Putamen (tissue), 1 donor: ENCODE measurements around the gene VPS33A.

Source experiments
- DNase-seq: peaks from one replicate; pipeline ENCODE4 v3.0.0-alpha.2; 2016; ENCODE audit warnings: low spot score

VPS33A gene

DNA sequence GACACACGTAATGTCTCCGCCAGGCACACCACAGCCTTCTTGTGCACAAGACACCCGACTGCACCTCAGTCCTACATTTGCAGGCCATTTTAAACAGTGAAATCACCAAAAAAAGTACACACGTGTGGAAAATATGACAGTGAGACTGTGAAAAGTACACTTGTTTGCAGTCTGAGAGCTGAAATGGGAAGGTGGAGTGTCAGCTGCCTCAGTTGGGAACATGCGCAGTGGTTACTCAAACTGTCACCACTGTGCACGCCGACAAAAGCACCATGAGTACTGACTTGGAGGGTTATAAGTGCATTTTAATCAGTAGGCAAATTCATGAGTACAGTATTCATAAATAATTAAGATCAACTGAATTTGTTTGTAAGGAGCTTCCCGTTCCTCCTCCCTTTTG, 15.8 kb downstream of the VPS33A start:
- DNase-seq, result peak; percentile 26

DNA sequence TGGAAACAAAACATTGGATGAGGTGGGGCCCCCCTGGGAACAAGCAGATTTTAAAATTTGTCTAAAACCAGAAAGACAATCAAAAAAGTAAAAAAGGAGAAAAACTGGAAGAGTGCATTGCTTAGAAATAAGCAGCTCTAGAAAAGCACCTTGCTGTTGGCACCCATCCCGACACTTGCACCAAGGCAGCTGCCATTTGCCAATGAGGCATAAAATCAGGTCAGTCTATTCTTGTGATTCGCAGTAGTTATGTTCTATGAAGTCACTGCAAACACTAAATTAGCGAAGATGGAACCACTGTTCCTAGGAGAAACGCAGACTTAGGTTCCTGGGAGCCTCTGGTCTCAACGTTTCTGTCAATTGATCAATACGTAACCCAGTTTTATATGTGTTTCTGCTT, 16.2 kb downstream of the VPS33A start:
- DNase-seq, result peak; percentile 19

DNA sequence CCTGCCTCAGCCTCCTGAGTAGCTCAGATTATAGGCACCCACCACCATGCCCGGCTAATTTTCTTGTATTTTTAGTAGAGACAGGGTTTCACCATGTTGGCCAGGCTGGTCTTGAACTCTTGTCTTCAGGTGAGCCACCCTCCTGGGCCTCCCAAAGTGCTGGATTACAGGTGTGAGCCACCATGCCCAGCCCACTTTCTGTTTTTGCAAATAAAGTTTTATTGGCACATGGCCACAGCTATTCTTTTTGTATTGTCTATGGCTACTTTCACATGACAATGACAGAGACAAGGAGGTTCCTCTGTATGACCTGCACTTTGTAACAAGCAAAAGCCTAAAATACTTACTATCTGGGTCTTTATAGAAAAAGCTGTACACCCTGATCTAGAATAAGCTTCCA, 20.7 kb downstream of the VPS33A start:
- no peak for DNase-seq

DNA sequence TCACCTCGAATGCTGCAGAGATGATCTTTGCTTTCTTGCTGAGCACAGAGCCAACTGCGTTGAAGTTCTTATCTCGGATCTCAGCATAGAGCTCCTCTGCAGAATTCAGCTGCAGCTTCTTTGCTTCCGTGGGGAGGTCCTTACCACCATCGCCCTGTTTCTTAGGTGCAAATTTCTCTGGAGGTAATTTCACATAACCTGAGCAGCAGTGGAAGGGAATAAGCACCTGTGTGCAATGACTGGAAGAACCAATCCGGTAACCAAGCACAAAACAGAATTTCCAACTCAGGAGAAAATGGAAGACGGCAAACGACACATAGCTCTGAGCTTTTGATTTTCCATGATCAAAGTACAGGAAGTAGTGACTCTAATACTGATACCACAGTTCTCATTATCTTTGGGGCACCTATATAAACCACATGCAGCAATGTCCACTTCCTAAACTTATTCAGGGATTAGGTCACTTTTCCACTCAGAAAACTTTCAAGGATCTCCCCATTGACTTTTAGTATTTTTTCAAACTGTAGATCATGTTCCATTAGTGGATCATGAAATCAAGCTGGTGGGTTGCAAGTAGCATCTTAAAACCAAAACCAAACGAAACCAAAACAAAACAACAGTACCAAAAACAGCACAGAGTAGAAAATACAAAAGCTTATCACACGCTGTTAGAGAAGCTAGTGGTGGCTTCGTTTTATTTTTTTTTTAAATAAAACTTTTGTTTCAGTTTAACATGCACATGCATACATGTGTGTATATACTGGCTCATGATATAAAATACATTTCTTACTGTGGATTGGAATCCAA, 21.5 kb downstream of the VPS33A start:
- no peak for DNase-seq

DNA sequence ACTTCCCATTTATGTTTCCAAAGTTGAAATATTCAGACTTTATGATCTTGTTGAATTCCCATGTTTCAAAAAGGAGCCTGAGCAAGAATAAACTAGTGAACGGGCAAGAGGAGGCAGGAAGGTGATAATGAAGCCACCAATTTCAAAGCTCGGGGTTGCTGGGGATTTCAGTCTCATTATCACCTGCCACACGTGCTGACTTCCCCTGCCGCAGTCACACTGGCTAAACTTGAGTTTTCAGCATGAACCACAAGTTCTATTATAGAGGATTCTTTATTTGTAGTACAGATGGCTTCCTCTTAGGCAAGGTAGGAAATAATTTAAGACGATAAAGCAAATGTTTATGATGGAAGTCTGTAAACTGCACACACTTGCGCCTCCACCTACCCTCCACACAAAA, 22.3 kb downstream of the VPS33A start:
- no peak for DNase-seq

DNA sequence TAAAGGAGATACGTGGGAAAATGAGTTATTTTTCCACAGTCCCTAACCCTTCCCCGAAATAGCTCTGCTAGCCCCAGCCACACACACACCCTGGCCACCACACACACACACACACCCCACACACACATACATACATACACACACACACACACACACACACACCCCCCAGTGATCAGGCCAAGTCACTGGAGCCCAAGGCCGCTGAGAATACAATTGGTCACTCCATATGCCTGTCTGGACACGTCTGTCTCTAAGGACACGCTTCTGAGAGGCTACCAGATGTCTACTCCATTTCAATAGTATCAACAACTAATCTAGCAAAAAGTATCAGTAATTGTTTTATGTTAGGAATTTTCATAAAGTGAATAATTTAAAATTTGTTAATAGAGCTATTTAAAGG, 27.4 kb downstream of the VPS33A start:
- DNase-seq, result no peak

DNA sequence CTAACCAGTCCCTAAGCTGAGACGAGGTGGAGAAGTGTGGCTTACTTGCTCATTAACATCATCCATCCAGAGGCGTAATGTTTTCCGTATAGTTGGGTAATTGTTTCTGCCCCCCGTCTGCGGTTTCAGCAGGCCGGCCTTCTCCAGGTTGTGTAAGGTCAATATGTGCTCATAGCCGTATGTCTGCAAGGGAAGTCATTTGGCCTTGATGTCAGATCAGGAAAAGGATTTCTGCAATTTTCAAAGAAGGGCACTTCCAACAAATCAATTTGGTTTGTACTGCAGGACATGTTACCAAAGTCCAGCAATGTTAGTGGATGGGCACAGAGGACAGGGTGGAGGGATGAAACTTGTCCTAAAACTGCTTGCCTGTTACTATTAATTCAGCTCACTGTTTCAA, 30.6 kb downstream of the VPS33A start:
- DNase-seq, result no peak

DNA sequence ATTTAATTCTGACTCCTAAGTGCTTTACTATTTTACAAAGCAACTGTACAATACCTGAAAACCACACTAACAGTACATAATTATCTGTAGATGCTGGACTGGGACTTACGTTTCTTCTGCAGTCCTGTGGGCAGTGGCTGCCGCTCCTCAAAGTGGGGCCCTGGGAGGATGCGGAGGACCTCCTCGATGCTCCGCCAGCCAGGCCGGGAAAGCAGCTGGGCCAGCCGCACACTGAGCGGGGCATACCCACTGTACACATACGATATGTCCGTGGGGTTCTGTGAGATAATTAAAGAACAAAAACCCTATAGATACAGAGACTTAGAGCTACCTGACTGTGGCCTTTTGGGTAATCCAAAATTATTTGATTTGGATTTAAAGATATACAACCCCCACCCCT, 33.6 kb downstream of the VPS33A start:
- DNase-seq, result no peak

DNA sequence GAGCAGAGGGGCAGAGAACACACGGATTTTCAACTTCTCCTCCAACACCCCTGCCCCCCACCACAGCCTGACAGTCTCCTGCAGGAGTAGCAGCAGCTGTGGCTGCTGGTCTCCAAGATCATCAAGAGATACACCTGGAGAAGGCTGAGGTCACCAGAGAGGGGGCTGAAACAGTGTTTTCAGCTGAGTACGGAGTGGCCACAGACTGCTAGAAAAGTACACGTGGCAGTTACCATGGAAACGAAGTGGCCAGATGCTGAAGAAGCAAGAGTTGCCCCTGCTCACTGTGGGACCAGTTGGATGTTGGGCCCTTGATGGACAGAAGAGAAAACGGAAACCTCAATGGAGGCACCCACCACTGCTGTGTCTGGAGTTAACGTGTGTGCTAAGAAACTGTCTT, 35.5 kb downstream of the VPS33A start:
- no peak for DNase-seq

DNA sequence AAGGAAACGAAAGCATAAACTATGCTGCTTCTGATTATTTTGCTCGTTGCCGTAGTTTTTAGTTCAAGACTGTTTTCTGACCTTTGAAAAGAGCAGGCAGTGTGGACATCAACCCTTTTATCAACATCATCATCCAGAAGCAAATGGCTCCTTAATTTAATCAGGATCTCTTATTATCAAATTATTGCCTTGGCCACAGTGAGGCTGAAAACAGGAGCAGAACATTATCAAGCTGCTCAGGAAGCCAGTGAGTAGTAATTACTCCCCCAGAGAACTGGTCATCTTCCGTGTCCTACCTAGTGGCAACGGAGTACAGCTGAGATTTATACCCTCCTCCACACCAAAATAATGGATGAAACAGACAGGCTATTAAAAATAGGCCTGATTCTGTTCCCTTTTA, 38.2 kb downstream of the VPS33A start:
- no peak for DNase-seq

DNA sequence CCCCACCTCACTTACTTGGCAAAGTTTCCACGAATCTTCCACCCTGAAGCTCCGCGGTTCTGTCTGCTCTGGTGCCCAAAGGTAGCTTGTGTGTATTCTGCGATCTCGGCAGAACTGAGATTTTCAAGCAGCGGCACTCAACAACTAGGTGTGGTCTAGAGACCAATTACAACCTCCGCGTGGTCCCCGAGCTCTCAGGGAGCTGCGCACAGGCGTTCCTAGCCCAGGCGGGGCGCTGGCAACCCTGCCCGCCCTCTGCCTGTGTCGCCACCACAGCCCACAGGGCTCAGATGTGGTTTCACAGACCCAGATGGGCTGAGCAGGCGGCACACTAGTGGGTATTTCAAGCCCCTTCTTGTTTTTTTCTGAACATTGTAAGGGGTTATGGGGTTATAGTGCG, 39.0 kb downstream of the VPS33A start:
- DNase-seq, result no peak

DNA sequence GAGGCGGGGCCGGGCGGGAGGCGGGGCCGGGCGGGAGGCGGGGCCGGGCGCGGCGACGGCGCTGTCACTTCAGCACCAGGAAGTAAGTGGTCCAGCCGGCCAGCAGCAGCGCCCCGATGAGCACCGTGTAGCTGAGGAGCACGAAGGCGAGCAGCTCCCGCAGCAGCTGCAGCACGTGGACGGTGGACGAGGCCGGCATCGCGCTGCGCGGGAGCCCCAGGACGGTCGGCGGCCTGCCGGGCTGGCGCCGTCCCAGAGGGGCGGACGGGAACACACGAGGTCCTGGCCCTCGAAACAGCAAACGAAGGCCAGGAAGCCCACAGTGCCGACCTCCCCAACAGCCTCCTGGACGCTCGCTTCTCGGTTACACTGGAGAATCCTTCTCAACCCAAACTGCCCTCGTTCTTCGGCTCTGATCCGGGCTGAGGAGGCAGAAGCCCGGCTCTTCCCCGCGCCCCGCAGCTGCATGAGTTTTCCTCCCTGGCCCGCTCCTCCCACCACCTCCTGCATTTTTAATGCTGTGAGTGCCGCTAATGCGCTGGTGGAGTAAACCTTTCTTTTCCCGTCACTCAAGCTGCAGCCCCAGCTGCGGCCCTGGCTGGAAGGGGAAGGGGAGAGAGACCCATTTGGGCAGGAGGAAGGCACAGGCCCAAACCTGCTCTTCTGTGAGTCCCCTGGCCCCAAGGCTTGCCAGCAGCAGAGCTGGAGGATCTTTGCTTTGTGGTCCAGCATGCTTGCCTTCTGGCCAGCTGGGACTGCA, 39.7 kb downstream of the VPS33A start:
- no peak for DNase-seq

DNA sequence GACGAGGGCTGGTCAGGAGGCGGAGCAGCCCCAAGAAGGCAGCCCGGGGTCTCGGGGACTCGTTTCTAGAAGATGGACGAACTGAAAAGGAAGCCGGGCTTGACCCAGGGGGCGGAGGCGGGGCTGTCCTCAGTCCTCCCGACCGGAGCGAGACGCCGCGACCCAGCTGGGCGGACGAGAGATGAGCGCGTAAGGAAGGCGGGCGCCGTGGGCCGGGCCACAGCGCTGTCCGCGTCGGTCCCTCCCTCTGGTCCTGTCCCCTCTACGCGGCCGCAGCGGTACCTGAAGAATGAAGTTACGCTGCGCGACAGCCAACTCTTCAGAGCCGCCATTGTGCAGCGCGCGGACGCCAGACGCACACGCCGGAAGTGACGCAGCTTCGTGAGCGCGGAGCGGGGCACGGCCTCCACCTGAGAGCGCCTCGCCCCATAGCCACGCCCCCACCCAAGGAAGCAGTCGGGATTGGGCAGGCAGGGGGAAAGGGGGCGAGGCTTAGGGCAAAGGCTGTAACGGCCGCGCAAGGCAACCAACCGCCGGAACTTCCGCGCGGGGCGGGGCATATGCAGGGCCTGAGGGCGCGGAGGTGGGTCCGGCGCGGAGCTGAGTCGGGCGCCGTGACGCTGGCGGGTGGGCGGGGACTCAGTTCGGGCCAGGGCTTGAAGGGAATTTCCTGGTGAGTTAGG, 40.5 kb downstream of the VPS33A start, which contains the start of gene DIABLO:
DIABLO (minus strand) TSS at position 370 of the 683 bp plus-strand sequence; CDS start at position 332, 38 bp downstream.
- DNase-seq, result peak; percentile 100

DNA sequence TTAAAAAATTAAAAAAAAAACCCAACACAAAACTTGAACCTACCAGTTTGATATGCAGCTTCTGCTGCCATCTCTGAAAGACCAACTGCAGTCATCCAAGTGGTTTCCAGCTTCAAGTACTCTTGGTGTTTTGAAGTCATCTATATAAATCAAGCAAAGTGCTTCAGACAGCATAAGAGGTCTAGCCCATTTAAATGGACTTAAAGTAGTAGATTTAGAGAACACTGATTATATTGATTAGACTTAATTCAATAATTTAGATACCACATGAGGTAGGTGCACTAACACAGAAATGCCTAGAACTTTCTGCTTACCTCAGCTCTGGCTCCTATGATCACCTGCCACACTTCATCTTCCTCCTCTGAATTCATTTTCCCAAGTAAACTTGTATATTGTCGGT, 49.8 kb downstream of the VPS33A start:
- no peak for DNase-seq

DNA sequence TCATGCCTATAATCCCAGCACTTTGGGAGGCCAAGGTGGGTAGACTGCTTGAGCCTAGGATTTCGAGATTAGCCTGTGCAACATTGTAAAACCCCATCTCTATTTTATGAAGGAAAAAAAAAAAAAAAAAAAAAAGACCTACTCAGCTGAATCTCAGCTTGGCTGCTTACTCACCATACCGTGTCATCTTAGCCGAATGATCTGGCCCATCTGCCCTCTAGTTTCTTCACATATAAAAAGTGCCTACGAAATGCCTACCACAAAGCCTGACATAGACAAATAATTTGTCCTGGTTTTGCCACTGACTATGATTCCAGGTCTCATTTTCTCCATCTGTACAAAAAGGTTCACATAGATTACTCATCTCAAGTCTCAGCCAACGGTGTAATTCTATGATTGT, 50.5 kb downstream of the VPS33A start:
- DNase-seq, result no peak

DNA sequence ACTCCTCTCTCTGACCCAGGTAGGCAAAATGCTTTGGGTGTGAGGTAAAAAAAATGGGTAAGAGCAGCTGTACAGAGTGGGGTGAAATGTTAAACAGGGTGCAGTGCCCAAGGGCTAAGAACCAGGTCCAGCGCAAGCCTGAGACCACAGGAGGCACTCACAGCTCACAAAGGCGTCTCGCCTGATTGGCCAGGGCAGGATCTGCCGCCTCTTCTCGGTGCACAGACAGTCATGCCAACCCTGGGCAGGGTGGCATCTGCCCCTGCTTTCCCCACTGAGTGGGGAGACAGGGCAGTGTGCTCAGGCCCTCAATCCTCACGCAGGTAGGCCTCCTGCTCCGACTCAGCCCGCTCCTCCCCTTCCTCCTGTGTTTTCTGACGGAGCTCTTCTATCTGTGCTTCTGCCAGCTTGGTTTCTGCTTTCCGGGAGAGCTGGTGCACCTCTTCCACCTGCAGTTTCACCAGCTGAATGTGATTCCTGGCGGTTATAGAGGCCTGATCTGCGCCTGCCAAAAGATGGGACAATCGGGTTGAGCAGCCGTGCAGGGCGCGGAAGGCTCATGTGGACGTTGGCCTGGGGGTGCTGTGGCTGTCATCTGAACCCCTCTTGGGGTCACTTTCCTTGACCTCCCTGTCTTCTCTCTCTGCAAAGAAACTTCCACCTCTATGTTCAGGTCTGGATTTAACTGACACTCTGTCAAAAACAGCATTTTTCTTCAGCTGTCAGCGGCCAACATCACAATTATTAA, 58.0 kb downstream of the VPS33A start:
- DNase-seq, result no peak

DNA sequence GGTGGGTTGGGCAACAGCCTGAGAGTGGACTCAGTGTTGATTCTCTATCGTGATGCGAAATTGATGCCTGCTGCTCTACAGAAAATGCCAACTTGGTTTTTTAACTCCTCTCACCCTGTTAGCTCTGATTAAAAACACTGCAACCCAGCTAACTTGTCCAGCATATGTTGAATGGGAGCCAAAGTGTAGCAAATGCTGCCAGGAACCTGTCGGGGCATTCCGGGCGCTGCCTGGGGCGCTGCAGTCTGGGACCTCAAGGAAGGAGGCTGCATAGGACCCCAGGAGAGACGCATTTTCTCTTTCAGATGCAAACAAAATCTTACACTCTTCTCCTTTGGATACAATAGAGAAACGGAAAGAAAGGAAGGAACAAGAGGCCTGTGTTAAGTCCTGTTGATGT, 58.9 kb downstream of the VPS33A start:
- no peak for DNase-seq

DNA sequence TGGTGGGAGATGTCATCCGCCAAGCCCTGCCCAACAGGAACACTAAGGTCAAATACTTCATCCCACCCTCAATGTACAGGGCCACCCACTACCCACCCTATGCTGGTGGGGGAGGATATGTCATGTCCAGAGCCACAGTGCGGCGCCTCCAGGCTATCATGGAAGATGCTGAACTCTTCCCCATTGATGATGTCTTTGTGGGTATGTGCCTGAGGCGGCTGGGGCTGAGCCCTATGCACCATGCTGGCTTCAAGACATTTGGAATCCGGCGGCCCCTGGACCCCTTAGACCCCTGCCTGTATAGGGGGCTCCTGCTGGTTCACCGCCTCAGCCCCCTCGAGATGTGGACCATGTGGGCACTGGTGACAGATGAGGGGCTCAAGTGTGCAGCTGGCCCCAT, 59.3 kb downstream of the VPS33A start:
- no peak for DNase-seq

DNA sequence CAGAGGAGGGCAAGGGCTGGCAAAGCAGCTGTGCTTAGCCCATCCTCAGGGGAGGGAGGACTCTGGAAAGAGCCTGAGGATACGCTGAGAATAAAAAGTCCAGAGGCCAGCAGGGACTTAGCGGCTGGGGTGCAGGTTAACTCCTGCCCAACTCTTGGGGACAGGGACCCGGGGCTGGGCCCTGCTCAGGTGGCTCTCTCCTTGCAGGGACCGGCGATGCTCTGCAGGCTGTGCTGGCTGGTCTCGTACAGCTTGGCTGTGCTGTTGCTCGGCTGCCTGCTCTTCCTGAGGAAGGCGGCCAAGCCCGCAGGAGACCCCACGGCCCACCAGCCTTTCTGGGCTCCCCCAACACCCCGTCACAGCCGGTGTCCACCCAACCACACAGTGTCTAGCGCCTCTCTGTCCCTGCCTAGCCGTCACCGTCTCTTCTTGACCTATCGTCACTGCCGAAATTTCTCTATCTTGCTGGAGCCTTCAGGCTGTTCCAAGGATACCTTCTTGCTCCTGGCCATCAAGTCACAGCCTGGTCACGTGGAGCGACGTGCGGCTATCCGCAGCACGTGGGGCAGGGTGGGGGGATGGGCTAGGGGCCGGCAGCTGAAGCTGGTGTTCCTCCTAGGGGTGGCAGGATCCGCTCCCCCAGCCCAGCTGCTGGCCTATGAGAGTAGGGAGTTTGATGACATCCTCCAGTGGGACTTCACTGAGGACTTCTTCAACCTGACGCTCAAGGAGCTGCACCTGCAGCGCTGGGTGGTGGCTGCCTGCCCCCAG, 60.0 kb downstream of the VPS33A start:
- DNase-seq, result no peak

DNA sequence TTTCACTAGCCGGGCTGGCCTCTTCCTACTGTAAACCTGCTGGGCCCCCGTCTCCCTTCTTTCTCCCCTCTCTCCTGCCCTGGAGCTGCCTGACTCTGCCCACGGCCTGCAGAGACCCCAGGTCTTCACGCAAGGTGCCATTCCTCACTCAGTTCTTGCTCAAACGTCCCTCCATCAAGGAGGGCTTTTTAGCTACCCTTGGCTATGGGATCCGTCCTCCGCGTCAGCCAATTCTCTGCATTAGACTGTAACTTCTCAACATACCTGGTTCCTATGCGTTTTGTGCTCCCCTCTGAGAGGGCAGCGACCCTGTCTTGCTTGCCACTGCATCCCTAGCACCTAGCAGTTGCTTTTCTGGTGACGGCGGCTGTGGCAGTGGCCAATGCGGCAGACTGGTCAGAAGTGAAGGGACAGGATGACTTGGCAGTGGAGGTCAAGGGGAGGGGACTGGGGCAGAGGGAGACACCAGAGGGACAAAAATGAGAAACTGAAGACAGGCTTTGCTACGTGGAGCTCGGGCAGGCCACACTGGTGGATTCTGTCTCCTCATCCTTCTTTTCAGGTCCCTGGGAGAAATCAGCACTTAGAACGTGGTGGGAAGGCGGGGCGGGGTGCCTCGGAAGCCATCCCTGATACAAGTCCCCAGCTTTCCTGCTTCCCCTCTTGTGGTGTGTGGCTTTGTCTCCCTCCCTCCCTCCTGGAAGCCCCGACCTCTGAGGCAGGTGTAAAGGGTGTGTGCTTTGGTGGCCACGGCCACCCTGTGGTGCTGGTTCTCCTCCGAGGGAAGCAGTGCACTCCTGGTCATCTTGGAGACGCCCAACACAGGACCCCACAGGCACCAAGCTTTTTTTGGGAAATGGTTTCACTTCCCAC, 61.0 kb downstream of the VPS33A start:
- no peak for DNase-seq
